Suppressor macrophage treated with lipopolysaccharide for 4 hours (primary cell): ENCODE measurements around the gene HEY2.
"Not testable (repeated sequence)": the region's sequence is repeated elsewhere in the genome, so short reads cannot be mapped to it uniquely, and the experiment has no call there.

Source experiments
- DNase-seq: peaks from one replicate; pipeline ENCODE4 v3.0.0-alpha.2; 2020

Gene HEY2

DNA sequence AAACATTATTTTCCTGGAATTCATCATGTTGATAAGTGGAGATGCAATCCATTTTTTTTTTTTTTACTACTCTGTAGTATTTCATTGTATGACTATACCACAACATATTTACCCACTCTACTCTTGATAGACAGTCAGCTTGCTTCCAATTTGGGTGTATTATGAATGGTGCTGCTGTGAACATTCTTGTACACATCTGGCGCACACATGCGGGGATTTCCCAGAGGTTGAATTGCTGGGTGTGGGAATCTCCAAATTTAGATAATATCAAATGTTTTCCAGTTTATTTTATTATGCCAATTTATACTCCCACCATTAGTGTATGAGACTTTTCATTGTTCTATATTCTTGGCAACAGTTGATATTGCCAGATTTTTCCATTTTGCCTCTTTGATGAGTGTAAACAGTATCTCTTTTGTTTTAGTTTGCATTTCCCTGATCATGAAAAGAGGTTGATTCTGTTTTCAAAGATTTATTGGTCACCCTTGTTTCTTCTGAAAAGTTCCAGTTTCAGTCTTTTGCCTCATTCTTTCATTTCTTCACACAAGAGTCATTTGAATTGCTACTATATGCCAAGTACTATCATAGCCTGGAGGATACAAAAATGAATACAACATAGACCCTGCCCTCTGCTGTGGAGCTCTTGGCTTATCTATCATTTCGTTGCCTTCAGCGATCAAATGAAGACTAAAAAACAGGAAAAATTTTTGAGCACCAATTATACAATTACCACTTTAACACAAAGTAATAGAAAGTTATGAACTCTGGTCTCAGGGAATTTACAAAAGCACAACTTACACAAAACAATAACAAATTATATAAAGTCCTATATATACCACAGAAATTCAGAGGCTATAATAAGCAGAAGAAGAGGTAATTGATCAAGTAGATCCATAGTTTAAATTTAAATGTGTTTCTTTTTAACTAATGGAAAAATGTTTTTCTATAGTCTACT lies 24.2 kb downstream of the HEY2 start:
- no peak for DNase-seq

- DNase-seq = not testable (repeated sequence)
Measured at GRCh38 chr6:125776107-125776826, 26.8 kb downstream of the HEY2 start.

GRCh38 chr6:125779924-125780539 lies 30.6 kb downstream of the HEY2 start:
- peak; percentile 96 for DNase-seq

GRCh38 chr6:125780540-125781313 lies 31.3 kb downstream of the HEY2 start:
- DNase-seq = peak; percentile 75

DNA sequence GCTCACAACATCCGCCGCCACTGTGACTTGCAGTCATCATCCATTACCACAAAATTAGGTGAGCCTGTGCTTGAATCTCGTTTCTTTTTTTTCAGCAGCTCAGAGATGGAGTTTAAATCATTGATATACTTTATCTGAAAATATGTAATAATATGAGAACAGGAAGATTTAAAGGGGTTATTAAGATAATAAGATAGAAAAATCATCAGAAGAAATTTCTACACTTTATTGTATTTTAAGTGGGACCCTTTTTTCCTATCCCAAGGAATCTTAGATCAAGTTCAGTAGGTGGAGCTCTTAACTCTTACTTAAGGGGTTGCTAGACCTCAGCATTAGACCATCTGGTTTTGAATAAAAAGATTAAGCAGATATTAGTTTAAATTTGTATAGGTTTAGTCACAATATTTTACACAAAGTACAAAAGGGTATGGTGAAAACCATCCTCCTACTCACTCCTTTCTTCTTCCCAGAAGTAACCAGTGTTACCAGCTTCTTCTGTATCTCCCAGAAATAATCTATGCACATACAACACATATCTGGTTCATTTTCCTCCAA lies 32.0 kb downstream of the HEY2 start:
- no peak for DNase-seq

DNA sequence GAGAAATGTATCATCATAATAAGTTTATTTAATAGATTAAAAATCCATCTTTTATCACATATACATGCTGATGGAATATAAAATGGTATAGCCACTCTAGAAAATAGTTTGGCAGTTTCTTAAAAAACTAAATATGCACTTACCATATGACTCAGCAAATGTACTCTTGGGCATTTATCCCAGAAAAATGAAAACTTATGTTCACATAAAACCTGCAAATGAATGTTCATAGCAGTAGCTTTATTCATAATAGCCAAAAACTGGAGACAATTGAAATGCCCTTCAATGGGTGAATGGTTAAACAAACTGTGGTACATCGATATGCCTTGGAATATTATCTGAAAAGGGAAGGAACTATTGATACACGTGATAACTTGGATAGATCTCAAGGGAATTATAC lies 34.9 kb downstream of the HEY2 start:
- no peak for DNase-seq

DNA sequence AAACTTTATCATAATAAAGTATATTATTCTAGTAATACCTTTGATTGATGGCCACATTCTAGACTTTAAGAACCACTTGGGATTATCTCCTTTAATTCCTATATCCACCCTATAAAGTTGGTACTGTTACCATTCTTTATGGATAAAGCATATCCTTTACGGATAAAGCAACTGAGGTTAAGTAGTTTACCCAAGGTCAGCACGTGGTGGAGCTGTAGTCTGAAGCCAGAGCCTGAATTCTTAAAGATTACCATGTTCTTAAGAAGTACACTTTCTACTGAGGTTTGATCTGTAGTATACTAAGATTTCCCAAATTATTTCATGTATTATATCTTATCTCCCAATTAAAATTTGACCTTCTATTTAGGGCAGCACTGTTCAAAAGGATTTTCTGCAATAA lies 38.4 kb downstream of the HEY2 start:
- peak; percentile 48 for DNase-seq

DNA sequence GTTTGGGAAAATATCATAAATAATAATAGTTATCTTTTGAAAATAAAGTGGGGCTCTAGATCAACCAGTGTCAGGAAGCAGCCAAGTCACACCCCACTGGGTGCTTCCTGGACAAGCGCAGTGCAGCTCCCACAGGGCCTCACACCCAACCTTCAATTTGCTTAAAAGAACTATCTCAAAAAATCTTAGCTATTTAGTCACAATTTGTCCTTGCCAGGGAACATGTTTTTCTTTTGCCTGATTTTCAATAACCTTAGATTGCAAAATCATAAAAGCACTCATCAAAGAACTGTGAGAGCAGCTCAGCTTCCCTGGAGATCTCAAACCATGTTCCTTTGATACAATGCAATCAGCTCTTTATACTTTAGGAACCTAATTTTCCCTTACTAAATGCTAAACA lies 39.7 kb downstream of the HEY2 start:
- DNase-seq = no peak

GRCh38 chr6:125789576-125790357 lies 40.3 kb downstream of the HEY2 start:
- DNase-seq = peak; percentile 43

- peak; percentile 85 for DNase-seq
Measured at GRCh38 chr6:125790358-125791150, 41.1 kb downstream of the HEY2 start, which contains the start of gene NCOA7. NCOA7 (plus strand) TSS chr6:125790960; CDS start chr6:125815355, 24,395 bp downstream.

DNA sequence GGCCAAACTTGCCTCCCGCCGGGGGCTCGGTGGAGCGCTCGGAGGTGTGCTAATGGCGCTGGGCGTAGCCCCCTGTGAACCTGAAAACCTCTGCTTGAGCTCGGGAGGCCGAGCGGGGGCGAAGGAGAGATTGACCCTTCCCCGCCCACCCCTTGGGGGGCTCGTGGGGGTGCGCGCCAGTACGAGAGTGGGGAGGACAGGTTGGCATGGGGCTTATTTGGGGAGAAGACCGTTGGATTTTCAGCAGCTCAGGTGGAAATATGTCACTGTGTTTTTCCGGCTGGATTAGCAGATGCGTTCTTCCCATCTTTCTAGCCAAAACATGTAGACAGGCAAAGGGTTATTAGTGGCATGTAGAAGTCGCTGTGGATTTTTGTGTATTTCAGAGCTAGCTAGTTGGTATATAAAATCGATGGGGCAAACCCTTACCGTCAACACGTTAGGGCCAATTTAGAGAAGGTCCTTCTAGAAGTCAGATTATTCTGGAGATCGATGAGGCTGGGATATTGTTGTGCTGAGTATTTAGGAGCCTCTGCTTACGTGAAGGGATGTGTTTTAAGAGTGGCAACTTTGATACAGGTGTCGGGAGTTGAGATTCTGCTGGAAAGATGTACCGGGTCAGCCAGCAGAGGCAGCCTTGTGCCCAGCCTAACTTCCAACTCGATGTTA lies 41.9 kb downstream of the HEY2 start:
- peak; percentile 48 for DNase-seq

- no peak for DNase-seq
Measured at GRCh38 chr6:125791820-125792165, 42.4 kb downstream of the HEY2 start.

- peak; percentile 39 for DNase-seq
Measured at GRCh38 chr6:125792172-125792571, 42.7 kb downstream of the HEY2 start.

- peak; percentile 72 for DNase-seq
Measured at GRCh38 chr6:125792680-125793079, 43.2 kb downstream of the HEY2 start.

DNA sequence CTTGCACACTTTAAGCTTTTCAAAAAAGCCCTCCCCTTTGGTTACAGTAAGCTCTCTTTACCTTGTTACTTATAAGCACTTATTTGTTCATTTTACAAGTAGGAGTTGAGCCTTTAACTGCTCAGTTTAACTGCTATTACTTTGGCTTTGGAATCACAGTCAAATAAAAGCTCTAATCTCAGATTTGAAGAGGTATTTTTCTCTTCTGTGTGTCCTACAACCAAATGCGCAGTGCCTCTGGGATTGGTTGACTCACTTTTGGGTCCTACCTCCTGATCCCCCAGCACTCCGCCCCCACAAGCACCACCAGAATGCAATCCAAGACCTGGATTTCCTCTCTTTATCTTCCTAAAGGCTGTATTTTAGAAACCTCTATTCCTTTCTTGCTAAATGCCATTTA lies 43.8 kb downstream of the HEY2 start:
- DNase-seq = no peak

DNA sequence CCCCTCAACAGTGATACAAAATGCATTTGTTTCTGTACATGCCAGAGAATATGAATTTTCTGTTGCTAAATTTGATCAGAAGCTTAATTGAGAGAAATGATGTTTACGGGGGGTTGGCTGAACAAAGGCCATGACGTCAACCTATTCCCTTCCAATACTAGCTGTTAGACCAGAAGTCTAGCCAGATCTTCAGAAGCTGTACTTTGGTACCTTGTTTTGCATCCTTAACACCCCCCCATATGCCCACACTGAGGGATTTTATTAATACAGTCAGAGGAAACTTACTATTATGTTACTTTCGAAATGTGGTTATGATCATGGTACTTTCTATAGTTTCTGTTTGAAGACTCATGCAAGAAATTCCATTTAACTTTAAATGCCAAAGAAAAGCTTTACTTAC lies 44.4 kb downstream of the HEY2 start:
- DNase-seq = peak; percentile 45

DNA sequence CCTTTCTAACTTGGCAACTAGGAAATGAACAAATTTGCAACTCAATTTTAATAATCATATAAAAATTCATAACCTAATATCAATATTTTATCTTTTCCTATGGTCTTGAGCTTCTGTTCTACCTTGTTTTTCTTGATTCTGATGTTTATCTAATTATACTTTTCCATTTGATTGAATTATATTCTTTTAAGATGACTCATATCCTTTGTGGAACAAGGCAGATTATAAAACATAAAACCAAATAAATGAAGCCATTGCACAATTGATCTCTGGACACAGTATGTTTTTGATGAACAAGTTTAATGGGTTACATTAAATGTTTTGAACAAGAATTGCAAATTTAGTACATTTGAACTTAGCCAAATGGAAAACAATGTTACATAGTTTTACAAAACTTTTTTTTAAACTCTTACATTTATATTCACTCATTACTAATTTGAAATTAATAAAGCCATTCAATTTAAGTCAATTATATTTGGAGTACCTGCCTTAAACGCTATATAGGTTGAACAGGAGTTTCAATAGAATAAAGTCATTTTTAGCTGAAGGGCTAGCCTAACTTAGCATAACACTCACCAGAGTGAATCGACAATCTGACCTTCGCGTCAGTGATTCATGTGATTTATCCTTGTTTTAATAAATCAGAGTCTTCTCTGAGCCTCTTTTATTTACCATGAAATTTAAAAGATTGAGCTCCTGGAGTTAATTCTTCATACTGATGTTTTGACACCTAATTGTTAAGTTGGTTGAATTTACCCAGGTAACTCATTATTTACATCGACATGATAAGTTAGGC lies 45.1 kb downstream of the HEY2 start:
- no peak for DNase-seq

DNA sequence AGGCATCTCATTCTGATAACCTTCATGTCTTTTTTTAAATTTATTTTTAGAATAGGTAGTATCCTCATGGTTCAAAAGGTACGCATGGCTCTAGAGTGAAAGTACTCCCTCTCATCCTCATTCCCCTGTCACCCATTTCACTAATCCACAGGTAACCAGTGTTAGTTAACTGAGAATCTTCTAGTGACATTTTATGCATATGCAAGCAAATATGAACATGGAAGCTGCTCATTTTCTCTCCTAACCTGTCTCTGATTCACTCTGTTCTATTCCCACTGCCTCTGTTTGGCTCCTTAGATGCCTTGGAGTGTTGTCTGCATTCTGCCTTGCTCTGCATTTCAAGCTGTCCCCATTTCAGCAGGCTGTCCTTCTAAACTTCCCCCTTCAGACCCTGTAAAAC lies 45.9 kb downstream of the HEY2 start:
- no peak for DNase-seq
